Stimulated activated CD4-positive, alpha-beta T cell treated with anti-CD3 and anti-CD28 coated beads, Interleukin-15, amount 100 ng/mL, for 1 hour (primary cell): ENCODE measurements around the gene FRRS1L.

Source experiments
- DNase-seq, 2 donors: peaks; one replicate each; pipeline ENCODE4 v3.0.0-alpha.2; 2020; ENCODE audit warnings: low read depth in 1 of 2, low spot score in 1 of 2

Gene FRRS1L, protein sequence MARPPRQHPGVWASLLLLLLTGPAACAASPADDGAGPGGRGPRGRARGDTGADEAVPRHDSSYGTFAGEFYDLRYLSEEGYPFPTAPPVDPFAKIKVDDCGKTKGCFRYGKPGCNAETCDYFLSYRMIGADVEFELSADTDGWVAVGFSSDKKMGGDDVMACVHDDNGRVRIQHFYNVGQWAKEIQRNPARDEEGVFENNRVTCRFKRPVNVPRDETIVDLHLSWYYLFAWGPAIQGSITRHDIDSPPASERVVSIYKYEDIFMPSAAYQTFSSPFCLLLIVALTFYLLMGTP

DNA sequence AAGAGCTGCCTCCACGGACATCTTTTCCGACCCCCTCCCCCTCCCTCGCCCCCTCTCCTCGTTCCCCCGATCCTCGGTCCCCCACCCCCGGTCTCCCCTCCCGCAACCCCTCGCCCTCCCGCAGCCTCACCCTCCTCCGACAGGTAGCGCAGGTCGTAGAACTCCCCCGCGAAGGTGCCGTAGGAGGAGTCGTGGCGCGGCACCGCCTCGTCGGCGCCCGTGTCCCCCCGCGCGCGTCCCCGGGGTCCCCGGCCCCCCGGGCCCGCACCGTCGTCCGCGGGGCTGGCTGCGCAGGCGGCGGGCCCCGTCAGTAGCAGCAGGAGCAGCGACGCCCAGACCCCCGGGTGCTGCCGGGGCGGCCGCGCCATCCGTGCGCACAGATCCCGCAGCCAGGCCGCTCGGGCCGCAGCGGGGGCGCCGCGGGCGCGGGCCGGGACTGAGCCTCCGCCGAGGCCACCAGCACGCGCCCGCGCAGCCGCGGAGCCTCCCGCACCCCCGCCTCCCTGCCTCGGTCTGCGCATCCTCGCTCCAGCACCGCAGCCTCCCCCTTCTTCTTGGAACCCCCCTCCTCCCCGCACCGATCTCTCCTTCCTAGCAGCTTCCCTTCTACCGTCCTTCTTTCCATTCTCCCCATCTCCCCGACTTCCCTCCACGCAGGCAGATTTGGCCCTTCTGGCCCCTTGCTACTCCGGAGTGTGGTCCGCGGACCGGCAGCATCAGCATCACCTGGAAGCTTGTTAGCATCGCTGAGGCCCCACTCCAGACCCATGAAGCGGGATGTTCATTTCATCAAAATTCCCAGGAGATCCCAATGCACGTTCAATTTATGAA is at the start of gene FRRS1L:
TSS of gene FRRS1L (minus strand) at position 479 of the 831 bp plus-strand sequence. CDS start at position 368, 111 bp downstream.
- no peak for DNase-seq

- no peak for DNase-seq
Observed at GRCh38 chr9:109214414-109214813, 47.4 kb upstream of the FRRS1L start.

- DNase-seq: no peak
Observed at GRCh38 chr9:109213285-109214121, 46.5 kb upstream of the FRRS1L start.

- no peak for DNase-seq
Observed at GRCh38 chr9:109212768-109213167, 45.7 kb upstream of the FRRS1L start.

GRCh38 chr9:109206670-109207069 is 39.6 kb upstream of the FRRS1L start:
- no peak for DNase-seq

GRCh38 chr9:109205526-109205925 is 38.5 kb upstream of the FRRS1L start:
- no peak for DNase-seq

- DNase-seq: no peak
Observed at GRCh38 chr9:109203761-109204360, 36.8 kb upstream of the FRRS1L start.

GRCh38 chr9:109199676-109200075 is 32.6 kb upstream of the FRRS1L start:
- no peak for DNase-seq

DNA sequence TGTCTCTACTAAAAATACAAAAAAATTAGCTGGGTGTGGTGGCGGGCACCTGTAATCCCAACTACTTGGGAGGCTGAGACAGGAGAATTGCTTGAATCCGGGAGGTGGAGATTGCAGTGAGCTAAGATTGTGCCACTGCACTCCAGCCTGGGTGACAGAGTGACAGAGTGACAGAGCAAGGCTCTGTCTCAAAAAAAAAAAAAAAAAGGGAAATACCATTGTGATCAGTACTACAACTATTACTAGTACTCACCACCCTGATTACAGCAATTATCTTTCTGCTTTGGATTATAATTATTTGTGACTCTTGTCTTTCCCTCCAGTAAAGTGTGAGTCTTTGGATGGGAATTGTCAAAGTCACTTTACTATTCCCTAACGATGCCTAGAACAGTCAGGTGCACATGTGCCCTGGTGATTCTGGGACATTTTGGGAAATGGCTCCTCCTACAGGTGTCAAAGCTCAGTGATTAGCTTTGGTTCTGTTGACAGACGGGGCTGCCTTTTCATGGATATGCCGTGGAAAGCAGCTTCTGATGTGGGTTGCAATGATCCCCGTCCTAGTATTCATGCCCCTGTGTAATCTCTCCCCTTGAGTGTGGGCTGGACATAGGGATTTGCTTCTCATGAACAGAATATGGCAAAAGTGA is 31.8 kb upstream of the FRRS1L start:
- no peak for DNase-seq

GRCh38 chr9:109193974-109194556 is 27.0 kb upstream of the FRRS1L start:
- no peak for DNase-seq

DNA sequence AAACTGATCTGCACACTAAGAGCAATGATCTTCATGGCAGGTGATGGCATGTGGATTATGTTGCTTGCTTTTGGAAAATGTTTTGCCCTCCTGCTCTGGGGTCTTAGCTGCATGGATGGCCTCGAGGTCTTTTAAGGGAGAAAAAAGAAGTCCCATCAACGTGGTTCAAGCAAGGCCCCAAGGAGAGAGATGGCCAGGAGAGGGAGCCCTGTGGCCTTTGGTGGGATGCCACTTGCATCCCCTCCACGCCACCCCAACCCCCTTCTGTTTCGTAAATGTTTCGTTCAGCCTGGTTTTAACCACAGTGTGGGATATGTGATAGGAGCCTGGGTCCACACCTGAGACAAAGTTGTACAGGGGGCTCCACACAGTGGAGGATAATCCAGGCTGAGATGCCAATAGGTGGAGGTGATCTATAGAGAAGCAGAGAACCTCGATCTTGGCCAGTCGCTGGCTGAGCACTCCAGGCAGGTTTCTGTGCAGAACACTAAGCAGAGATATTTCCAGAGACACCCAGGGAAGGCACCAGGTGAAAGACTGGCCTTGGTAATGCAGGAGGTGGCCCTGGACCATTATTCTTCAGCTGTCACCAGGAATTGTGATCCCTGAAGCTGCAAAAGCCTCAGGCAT is 25.8 kb upstream of the FRRS1L start:
- no peak for DNase-seq

- no peak for DNase-seq
Observed at GRCh38 chr9:109191746-109192145, 24.7 kb upstream of the FRRS1L start.

GRCh38 chr9:109190151-109190550 is 23.1 kb upstream of the FRRS1L start:
- DNase-seq: no peak

DNA sequence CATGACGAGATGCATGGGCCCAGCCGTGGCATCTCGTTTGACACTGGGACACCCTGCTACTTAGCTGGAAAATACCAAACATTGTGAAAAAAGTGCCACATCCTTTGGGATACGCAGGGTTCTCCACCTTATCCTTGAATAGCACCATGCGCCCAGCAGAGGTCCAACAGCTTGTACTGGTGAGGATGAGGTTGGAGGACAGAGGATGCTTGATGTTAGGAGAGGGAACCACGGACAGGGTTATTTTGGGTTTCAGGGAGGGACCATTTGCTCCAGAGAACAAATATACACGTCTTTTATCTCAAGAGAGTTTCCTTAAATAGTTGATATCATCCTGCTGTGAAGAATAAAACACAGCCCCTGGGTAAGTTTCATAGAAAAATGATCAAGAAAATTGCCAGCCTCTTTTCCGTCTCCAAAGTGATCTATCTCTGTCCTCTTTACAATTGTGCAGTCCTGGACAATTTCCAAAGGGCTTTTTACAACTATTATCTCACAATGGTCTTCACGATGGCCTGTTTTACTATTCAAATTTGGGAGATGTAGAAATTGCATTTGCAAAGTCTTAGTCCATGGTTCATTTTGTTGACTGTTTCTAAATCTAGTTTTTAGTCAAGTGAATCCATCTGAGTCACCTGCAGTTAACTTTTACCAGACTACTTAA is 19.9 kb upstream of the FRRS1L start:
- DNase-seq: no peak

- no peak for DNase-seq
Observed at GRCh38 chr9:109182940-109183798, 16.1 kb upstream of the FRRS1L start.

GRCh38 chr9:109182550-109182939 is 15.5 kb upstream of the FRRS1L start:
- no peak for DNase-seq

DNA sequence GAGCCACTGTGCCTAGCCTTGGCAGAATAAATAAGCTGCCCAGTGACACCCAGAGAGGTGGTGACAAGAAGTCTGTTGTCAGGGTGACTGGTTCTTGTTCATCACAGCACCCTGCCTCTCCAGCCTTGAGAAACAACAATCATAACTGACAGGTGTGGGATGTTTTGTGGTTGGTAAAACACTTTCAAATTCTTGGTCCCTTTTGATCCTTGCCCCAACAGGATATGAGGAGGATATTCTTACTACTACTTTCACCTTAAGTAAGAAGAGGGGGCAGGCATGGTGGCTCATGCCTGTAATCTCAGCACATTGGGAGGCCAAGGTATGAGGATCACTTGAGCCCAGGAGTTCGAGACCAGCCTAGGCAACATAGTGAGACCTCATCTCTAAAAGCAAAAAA is 14.2 kb upstream of the FRRS1L start:
- no peak for DNase-seq

DNA sequence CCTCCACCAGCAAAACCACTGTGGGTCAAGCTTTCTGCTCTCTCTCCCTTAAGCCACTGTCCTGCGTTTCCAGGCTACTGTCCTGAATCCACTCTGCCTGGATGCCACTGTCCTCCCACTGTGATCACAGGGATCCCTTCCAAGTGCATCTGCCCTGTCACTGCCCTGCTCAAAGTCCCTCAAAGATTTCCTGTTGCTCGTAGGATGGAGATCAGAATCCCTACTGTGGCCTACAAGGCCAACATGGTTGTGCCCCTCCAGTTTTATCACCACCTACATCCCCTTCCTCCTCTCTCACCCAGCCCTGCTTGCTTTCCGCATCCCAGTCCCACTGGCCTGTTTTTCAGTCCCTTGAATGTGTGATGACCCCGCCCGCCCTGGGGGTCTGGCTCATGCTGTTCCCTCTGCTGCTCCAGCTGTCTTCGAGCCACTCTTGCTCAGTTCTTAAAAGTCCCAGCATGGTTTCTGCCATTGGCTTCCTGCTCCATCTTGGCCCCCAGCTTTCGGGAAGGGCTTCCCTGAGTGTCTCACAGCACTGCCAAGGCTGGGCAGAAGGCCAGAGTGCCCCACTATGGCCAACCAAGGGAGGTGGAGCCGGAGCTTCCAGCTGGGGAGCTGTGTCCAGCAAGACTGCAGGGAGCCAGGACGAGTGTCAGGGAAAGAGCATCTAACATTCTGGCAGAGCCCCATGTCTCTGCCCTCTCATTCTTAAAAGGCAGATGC is 12.9 kb upstream of the FRRS1L start:
- DNase-seq: no peak
